Measurements from ENCODE around the gene MTHFR.

GRCh38 chr1:11792106-11792505, 13.7 kb downstream of the MTHFR start:
- no peak for TF ChIP-seq ATF3 (IDR thresholded peaks at IDR 0.05)
- no peak for TF ChIP-seq CTCF (IDR thresholded peaks at IDR 0.05; ENCODE audit: low read depth, low read length, missing input control)
- TF ChIP-seq RAD21 (IDR thresholded peaks at IDR 0.05), result no peak
- TF ChIP-seq ZBTB33 (IDR thresholded peaks at IDR 0.05), result no peak
- no peak for TF ChIP-seq GABPA (IDR thresholded peaks at IDR 0.05 in 1 of 2, conservative IDR thresholded peaks at IDR 0.05 in 1 of 2)
- TF ChIP-seq RXRA (IDR thresholded peaks at IDR 0.05), result no peak
- TF ChIP-seq HNF4G (IDR thresholded peaks at IDR 0.05), result no peak
- no peak for TF ChIP-seq YY1 (IDR thresholded peaks at IDR 0.05)
- TF ChIP-seq TAF1 (conservative IDR thresholded peaks at IDR 0.05), result no peak
- no peak for TF ChIP-seq FOXA1 (IDR thresholded peaks at IDR 0.05)
- TF ChIP-seq MAX (IDR thresholded peaks at IDR 0.05), result no peak
- no peak for TF ChIP-seq EGR1 (IDR thresholded peaks at IDR 0.05; ENCODE audit: low read depth in 2 of 2)
- no peak for TF ChIP-seq SP1 (IDR thresholded peaks at IDR 0.05)

Measured in liver (tissue), 3 donors.